CD4-positive, alpha-beta T cell (primary cell): ENCODE results near the gene SRBD1. TPM values are rescaled to one million over a fixed set of nuclear protein-coding genes. Genes with fewer than 3 reads are reported as not detected.

ENCODE experiments used
- ATAC-seq: fragments of 200-7000 bp; cut with Tn5 transposase; one replicate; pipeline ENCODE4 v1.10.0; 2022; ENCODE audit warnings: mild to moderate bottlenecking; ENCODE audit not compliant: poor library complexity
- CTCF ChIA-PET: fragments of 350-600 bp; sonication (Branson Sonifier 250); formaldehyde crosslinking; loops from one replicate; lab custom pipeline; 2021; ENCODE audit warnings: antibody characterized with exemption, inconsistent platforms; lab: Charles Lee
- POLR2A ChIA-PET: fragments of 350-600 bp; sonication (Branson Sonifier 250); formaldehyde crosslinking; loops from one replicate; lab custom pipeline; 2021; ENCODE audit warnings: antibody characterized with exemption, inconsistent platforms; lab: Charles Lee
- DNase-seq, 14 experiments: peaks; one replicate each; pipeline ENCODE4 v3.0.0-alpha.2; 2013 to 2020; ENCODE audit warnings: mixed read lengths in 2 of 14
- H3K27ac ChIP-seq, 2 donors: one replicate each; pipeline versions ENCODE4 v1.5.1 to v1.7.0; 2013; ENCODE audit warnings: low read length in 2 of 2, low read depth in 1 of 2, mild to moderate bottlenecking in 1 of 2
- H3K27me3 ChIP-seq, 2 experiments: 1 replicate in 1 of 2; 2 replicates in 1 of 2; pipeline versions ENCODE4 v1.6.1 to v1.7.0; 2013; ENCODE audit warnings: low read length in 2 of 2, control low read depth in 1 of 2, mild to moderate bottlenecking in 1 of 2, moderate library complexity in 1 of 2; ENCODE audit not compliant: insufficient read depth in 2 of 2, control insufficient read depth in 1 of 2
- H3K36me3 ChIP-seq: one replicate; pipeline ENCODE4 v1.6.1; 2013; ENCODE audit warnings: low read length, control low read depth; ENCODE audit not compliant: insufficient read depth
- H3K4me1 ChIP-seq: one replicate; pipeline ENCODE4 v1.6.1; 2013; ENCODE audit warnings: low read length, control low read depth; ENCODE audit not compliant: insufficient read depth
- H3K4me3 ChIP-seq: one replicate; pipeline ENCODE4 v1.5.1; 2013; ENCODE audit warnings: mild to moderate bottlenecking, low read length, moderate library complexity
- H3K9me3 ChIP-seq, 2 experiments: 1 replicate in 1 of 2; 2 replicates in 1 of 2; pipeline versions ENCODE4 v1.6.1 to v1.7.0; 2013; ENCODE audit warnings: low read length in 2 of 2, mild to moderate bottlenecking in 2 of 2, control low read depth in 1 of 2, moderate library complexity in 1 of 2; ENCODE audit not compliant: control insufficient read depth in 1 of 2, insufficient read depth in 1 of 2
- H3K27ac Mint-ChIP-seq: one replicate; pipeline ENCODE4 v1.8.0; 2020; ENCODE audit warnings: mixed read lengths
- H3K27me3 Mint-ChIP-seq: one replicate; pipeline ENCODE4 v1.8.0; 2021; ENCODE audit warnings: mixed read lengths
- H3K36me3 Mint-ChIP-seq: one replicate; pipeline ENCODE4 v1.8.0; 2021; ENCODE audit warnings: low read depth, mixed read lengths
- H3K4me1 Mint-ChIP-seq: one replicate; pipeline ENCODE4 v1.8.0; 2021; ENCODE audit warnings: low read depth, mixed read lengths
- H3K4me3 Mint-ChIP-seq: one replicate; pipeline ENCODE4 v1.8.0; 2020; ENCODE audit warnings: mild to moderate bottlenecking, mixed read lengths
- H3K9me3 Mint-ChIP-seq: one replicate; pipeline ENCODE4 v1.8.0; 2020; ENCODE audit warnings: mixed read lengths
- CTCF ChIP-seq: fragments of 200-600 bp; IDR thresholded peaks from one replicate; pipeline ENCODE4 v1.8.0; 2022; ENCODE audit warnings: antibody characterized with exemption, mild to moderate bottlenecking
- intact Hi-C, 2 experiments: fragments of 100-400 bp; cut with DNase I in 1 of 2; cut with micrococcal nuclease in 1 of 2; formaldehyde crosslinking; loops; one replicate each; pipeline versions ENCODE4 v1.15.1 to v1.9.0; 2023 to 2025; cut with DNase I, micrococcal nuclease
- total RNA-seq, 174 experiments: library from RNA in 2 of 174; stranded (reverse) in 2 of 174; gene quantifications; one replicate each; pipeline ENCODE4 v1.2.3 and lab custom pipeline; 2021 to 2026

Gene SRBD1
- total RNA-seq, 2 experiments from 2014 or later, result 14.2 to 16.0 TPM

- no peaks in the 10 kb centered on the region for H3K4me1 Mint-ChIP-seq
- Histone ChIP-seq H3K27ac (no peak overlapping the region), H3K27me3 (no peaks in the 10 kb centered on the region), H3K4me3 (no peak overlapping the region), H3K9me3 (peaks cover 0 to 5% of the 10 kb centered on the region in 2 experiments), H3K36me3 (no peaks in the 10 kb centered on the region), H3K4me1 (no peaks in the 10 kb centered on the region)
- no peak overlapping the region for H3K27ac Mint-ChIP-seq
- H3K9me3 Mint-ChIP-seq, result no peaks in the 10 kb centered on the region
- DNase-seq (no peak), ATAC-seq (no peak)
- ChIA-PET POLR2A (no interaction called here), CTCF (no interaction called here)
- TF ChIP-seq CTCF, result no peak
- intact Hi-C loops, result no loop called here
- no peak overlapping the region for H3K4me3 Mint-ChIP-seq
- H3K27me3 Mint-ChIP-seq, result peaks cover 16% of the 10 kb centered on the region
- no peaks in the 10 kb centered on the region for H3K36me3 Mint-ChIP-seq
Observed at GRCh38 chr2:45344071-45344470, 267.0 kb downstream of the SRBD1 start.

- Histone ChIP-seq H3K4me3 (no peak overlapping the region), H3K27me3 (no peaks in the 10 kb centered on the region), H3K4me1 (no peaks in the 10 kb centered on the region), H3K36me3 (no peaks in the 10 kb centered on the region), H3K9me3 (peaks cover 0 to 5% of the 10 kb centered on the region in 2 experiments), H3K27ac (no peak overlapping the region)
- no peaks in the 10 kb centered on the region for H3K9me3 Mint-ChIP-seq
- no peak overlapping the region for H3K4me3 Mint-ChIP-seq
- ChIA-PET CTCF (no interaction called here), POLR2A (no interaction called here)
- peaks cover 16% of the 10 kb centered on the region for H3K27me3 Mint-ChIP-seq
- DNase-seq (no peak), ATAC-seq (no peak)
- no peak overlapping the region for H3K27ac Mint-ChIP-seq
- TF ChIP-seq CTCF, result no peak
- intact Hi-C loops, result no loop called here
- no peaks in the 10 kb centered on the region for H3K36me3 Mint-ChIP-seq
- no peaks in the 10 kb centered on the region for H3K4me1 Mint-ChIP-seq
Observed at GRCh38 chr2:45343251-45344017, 267.6 kb downstream of the SRBD1 start.

GRCh38 chr2:45340318-45340717 is 270.7 kb downstream of the SRBD1 start:
- ChIA-PET POLR2A (no interaction called here), CTCF (interaction anchor here (0.6 kb wide), 1 partner anchor 27 kb away, joined by 3 read pairs; no protein-coding TSS in a partner anchor)
- H3K4me1 ChIP-seq, result no peaks in the 10 kb centered on the region
- Mint-ChIP-seq H3K27ac (no peak overlapping the region), H3K9me3 (no peaks in the 10 kb centered on the region), H3K4me1 (no peaks in the 10 kb centered on the region), H3K36me3 (no peaks in the 10 kb centered on the region), H3K4me3 (no peak overlapping the region), H3K27me3 (peaks cover 16% of the 10 kb centered on the region)
- H3K36me3 ChIP-seq, result no peaks in the 10 kb centered on the region
- H3K27ac ChIP-seq, result no peak overlapping the region
- no peak for TF ChIP-seq CTCF
- DNase-seq (no peak), ATAC-seq (no peak)
- peaks cover 0 to 5% of the 10 kb centered on the region in 2 experiments for H3K9me3 ChIP-seq
- H3K4me3 ChIP-seq, result no peak overlapping the region
- H3K27me3 ChIP-seq, result no peaks in the 10 kb centered on the region
- intact Hi-C loops, result no loop called here
